ENCODE results near the gene PRPH.
"Not testable (repeated sequence)": the region's sequence is repeated elsewhere in the genome, so short reads cannot be mapped to it uniquely, and the experiment has no call there.

The PRPH gene

DNA sequence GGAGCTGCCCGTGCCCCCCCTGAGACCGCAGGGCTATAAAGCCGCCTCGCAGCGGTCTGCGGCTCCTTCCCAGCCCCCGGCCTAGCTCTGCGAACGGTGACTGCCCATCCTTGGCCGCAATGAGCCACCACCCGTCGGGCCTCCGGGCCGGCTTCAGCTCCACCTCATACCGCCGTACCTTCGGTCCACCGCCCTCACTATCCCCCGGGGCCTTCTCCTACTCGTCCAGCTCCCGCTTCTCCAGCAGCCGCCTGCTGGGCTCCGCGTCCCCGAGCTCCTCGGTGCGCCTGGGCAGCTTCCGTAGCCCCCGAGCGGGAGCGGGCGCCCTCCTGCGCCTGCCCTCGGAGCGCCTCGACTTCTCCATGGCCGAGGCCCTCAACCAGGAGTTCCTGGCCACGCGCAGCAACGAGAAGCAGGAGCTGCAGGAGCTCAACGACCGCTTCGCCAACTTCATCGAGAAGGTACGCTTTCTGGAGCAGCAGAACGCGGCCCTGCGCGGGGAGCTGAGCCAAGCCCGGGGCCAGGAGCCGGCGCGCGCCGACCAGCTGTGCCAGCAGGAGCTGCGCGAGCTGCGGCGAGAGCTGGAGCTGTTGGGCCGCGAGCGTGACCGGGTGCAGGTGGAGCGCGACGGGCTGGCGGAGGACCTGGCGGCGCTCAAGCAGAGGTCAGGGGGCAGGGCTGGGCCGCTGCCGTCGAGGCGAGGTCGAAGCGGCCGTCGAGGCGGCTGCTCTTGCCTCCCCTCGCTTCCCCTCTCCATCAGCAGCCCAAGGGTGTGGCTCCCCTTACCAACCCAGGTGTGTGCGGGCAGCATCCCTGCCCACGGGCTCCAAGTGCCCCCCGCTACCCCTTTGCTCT is at the start of gene PRPH:
PRPH (plus strand) TSS at position 66 of the 855 bp plus-strand sequence; CDS start at position 120, 54 bp downstream.
- no peak within 1 kb of the TSS for H3K27ac ChIP-seq
- no peak for DNase-seq (ENCODE audit: low read depth, low spot score)

DNA sequence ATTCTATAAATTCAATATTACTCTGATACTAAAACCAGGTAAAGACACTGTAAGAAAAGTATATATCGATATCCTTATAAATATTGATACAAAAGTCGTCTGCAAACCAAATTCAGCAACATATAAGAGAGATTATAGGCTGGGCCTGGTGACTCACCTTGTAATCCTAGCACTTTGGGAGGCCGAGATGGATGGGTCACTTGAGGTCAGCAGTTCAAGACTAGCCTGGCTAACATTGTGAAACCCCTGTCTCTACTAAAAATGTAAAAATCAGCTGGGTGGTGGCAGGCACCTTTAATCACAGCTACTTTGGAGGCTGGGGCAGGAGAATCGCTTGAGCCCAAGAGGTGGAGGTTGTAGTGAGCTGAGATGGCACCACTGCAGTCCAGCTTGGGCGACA is 43.6 kb upstream of the PRPH start:
- DNase-seq (ENCODE audit: low read depth, low spot score): no peak
- H3K27ac ChIP-seq: no peak overlapping the region

DNA sequence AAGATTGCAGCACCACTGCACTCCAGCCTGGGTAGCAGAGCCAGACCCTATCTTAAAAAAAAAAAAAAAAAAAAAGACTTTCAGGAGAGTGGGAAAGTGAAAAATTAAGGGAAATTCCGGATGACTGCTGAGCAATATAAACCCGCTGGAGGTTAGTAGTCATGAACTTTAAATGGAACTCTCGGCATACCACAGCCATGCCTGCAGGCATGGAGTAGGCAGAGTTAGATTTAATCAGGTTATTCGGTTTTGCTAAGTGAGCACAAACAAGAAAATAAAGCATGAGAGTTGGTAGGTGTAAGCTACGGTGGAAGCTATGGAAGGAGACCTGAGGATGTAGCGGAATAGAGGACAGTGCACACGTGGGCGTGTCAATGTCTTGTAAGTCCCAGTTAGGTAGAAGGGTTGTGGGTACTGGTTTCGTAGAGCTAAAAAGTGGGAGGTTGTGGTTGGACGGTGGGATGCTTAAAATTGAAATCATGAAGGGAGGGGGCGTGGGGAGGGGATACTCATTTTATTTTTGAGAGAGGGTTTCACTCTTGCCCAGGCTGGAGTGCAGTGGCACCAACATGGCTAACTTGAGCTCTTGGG is 41.8 kb upstream of the PRPH start:
- no peak for DNase-seq (ENCODE audit: low read depth, low spot score)
- no peak overlapping the region for H3K27ac ChIP-seq

DNA sequence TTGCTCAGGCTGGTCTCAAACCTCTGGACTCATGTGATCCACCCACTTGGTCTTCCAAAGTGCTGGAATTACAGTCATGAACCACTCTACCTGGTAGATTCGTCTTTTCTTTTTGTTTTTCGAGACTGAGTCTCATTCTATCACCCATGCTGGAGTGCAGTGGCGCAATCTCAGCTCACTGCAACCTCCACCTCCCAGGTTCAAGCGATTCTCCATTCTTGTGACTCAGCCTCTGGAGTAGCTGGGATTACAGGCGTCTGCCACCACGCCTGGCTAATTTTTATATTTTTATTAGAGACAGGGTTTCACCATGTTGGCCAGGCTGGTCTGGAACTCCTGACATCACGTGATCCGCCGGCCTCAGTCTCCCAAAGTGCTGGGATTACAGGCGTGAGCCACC is 39.5 kb upstream of the PRPH start:
- H3K27ac ChIP-seq; DNase-seq (ENCODE audit: low read depth, low spot score): not testable (repeated sequence)

DNA sequence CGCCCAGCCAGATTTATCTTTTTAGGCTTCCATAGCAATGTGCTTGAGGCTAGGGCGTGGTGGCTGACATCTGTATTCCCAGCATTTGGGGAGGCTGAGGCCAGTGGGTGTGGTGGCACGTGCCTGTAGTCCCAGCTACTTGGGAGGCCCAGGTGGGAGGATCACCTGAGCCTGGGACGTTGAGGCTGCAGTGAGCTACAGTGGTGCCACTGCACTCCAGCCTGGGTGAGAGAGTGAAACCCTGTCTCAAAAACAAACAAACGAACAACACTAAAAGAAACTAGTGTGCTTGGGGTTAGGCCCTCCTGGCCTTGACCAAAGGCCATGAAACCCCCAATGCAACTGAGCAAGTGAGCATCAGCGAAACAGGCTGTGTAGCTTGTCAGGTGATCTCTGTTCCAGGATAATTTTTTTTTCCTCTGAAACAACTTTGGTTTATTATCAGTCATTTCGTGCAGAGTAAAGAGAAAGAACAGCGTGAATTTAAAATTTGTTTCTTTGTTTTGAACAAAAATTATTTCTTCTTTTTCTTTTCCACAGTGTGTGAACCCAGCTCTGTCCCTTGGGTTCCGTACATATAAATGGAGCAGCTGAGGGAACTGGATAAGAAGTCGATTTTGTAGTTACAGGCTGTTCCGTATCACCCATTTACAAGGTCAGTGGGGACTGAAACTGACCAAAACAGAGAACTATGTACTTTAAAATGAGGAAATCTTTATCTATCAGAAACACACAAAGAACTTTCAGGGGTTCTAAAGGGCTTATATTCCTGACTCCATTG is 38.9 kb upstream of the PRPH start:
- H3K27ac ChIP-seq: no peak overlapping the region
- DNase-seq (ENCODE audit: low read depth, low spot score): no peak

DNA sequence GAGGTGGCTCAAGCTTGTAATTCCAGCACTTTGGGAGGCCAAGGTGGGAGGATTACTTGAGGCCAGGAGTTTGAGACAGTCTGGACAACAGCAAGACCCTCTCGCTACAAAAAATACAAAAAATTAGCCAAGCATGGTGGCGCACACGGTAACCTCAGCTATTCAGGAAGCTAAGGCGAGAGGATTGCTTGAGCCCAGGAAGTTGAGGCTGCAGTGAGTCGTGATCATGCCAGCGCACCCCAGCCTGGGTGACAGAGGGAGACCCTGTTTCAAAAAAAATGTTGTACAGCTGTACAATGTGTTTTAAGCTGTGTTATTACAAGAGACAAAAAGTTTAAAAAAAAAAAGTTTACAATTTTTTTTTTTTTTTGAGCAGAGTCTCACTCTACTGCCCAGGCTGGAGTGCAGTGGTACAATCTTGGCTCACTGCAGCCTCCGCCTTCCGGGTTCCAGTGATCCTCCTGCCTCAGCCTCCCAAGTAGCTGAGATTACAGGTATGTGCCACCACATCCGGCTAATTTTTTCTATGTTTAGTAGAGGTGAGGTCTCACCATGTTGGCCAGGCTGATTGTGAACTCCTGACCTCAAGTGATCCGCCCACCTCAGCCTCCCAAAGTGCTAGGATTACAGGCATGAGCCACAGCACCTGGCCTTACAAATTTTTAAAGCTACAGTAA is 37.3 kb upstream of the PRPH start:
- not testable (repeated sequence) for H3K27ac ChIP-seq; DNase-seq (ENCODE audit: low read depth, low spot score)

DNA sequence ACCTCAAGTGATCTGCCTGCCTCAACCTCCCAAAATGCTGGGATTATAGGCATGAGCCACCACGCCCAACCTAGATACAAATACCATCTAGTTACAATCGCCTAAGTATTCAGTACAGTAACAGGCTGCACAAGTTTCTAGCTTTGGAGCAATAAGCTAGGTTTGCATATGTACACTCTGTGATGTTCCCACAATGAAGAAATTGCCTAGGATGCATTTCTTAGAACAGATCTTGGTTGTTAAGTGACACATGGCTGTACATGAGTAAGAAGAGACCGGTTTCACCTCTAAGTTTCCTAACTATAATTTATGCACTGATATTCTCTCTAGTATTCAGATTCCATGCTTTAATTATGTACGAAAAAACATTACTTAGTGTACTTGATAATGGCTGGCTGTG is 35.5 kb upstream of the PRPH start:
- DNase-seq (ENCODE audit: low read depth, low spot score): no peak
- H3K27ac ChIP-seq: peak overlapping the region; percentile 94

DNA sequence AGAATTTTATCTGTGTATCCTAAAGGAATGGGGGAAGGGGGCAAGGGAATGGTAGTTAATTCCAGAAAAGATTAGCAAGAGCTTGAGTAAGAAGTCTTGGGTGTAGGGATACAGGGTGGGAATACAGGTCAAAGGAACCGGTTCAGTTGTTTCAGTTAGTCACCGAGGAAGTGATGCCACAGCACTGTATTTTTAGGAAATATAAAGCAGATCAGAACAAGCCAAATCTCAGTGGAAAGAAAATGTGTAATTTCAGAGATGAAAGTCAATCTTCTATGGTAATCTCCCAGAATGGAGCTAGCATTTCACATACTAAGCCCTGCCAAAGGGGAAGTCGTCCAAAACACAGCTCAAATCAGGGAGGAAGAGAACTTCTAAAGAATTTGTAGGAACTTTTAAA is 34.8 kb upstream of the PRPH start:
- H3K27ac ChIP-seq: peak overlapping the region; percentile 94
- DNase-seq (ENCODE audit: low read depth, low spot score): no peak

DNA sequence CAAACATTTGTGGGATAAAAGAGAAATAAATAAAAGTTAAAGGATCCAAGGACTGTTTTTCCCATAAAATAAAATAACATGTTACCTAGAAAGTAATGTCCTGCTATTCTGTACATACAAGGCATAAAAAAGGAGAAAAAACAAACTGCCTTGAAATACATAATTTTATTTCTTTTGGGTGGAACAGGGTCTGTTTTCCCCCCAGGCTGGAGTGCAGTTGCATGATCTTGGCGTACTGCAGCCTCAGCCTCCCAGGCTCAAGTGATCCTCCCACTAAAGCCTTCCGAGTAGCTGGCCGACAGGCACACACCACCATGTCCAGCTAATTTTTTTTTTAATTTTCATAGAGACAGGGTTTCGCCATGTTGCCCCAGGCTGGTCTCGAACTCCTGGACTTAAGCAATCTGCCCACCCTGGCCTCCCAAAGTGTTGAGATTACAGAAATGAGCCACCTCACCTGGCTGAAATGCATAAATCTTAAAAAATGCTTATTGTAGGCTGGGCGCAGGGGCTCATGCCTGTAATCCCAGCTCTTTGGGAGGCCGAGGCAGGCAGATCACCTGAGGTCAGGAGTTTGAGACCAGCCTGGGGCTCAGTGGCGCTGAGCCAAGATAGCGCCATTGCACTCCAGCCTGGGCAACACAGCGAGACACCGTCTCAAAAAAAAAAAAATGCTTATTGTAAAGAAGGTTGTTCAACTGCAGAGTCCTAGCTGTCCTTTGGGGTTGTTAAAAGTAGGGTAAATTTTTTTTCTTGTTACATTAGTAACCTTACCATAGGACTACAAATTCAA is 34.2 kb upstream of the PRPH start:
- peak overlapping the region; percentile 94 for H3K27ac ChIP-seq
- no peak for DNase-seq (ENCODE audit: low read depth, low spot score)

DNA sequence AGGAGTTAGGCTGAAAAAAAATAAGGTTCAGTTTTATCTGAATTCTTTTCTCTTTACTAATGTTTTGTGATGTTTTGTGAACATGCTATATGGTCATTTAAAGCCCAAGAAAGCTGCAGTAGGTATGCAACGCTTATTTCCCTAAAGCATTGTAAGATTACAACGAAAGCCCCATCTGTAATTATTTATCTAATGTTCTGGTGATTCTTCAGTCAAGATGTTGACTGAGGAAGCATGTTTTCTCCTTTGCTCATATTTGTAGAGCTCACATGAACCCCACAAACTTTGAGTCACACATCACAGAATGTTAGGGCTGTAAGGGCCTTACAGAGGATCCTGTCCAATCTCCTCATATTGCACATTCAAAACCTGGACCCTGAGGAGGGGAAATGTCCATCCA is 33.2 kb upstream of the PRPH start:
- H3K27ac ChIP-seq: peak overlapping the region; percentile 94
- no peak for DNase-seq (ENCODE audit: low read depth, low spot score)

DNA sequence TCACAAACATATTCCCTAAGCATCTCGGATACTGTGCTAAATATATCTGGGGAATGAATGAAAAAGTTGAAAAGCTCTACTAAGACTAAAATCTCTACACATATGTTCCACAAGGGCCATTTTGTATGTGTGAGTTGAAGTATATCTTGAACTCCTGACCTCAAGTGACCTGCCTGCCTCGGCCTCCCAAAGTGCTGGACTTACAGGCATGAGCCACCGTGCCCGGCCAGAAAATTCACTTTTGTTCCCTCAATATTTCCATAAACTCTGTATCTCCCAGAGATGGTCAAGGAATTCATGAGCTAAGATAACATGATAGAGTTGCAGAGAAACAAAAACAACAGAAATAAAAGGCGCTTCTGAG is 31.6 kb upstream of the PRPH start:
- DNase-seq (ENCODE audit: low read depth, low spot score): no peak
- H3K27ac ChIP-seq: peak overlapping the region; percentile 100

DNA sequence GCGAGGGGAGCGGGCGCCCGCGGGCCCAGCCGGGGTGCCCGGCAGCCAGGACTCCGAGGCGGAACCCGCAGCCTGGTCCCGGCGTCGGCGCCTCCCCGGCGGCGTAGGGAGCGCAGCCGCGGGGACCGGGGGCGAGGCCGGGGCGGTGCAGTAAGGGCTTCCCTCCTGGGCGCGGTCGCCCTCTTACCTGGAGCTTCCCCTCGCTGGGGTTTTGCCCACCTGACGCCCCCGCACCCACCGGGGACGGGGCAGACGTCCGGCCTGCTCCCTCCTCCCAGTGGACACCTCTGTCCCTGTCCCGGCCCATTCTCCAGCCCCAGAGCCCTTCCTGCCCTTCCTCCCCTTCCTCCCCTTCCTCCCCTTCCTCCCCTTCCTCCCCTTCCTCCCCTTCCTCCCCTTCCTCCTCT is 30.5 kb upstream of the PRPH start:
- H3K27ac ChIP-seq: peak overlapping the region; percentile 100
- no peak for DNase-seq (ENCODE audit: low read depth, low spot score)

DNA sequence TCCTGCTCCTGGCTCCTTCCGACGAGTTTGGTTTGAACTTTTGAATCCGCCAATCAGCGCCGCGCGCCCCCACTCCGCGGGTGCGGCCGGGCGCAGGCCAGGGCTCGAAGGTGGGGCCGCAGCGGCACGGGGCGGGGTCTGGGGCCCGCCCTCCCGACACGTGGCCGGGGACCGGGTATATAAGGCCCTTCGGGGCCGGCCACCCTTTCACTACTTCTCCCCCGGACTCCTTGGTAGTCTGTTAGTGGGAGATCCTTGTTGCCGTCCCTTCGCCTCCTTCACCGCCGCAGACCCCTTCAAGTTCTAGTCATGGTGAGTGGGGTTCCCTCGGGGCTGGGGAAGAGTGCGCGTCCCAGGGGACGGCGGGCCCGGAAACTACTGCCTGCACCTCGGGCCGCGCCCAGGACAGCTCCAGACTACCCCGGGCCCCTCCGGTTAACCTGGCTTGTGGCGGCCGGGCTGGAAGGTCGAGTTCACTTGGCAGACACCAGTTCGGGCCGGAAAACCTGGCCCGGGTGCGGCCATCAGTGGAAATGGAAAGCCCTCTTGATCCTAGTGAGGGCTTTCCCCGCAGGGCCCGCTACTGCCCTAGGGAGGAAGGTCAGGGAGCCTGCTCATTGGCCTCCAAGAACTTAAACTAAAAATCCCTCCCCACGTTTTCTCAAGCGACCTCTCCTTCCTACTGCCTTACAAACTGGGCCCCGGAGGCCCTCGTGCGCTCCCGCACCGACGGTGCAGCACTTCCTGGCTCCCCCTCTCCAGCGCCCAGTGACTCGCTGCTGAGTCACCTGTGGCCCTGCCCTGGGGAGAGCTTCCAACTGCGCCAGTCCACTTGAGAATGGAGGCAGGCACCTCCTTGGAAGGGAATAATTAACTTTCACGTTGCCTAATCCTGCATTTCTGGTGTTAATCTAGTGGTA is 29.8 kb upstream of the PRPH start, which contains the start of gene TUBA1C:
TUBA1C (plus strand) TSS at position 210 of the 920 bp plus-strand sequence; CDS start at position 310, 100 bp downstream.
- peak; percentile 85 for DNase-seq (ENCODE audit: low read depth, low spot score)
- peak within 1 kb of the TSS; percentile 100 for H3K27ac ChIP-seq

DNA sequence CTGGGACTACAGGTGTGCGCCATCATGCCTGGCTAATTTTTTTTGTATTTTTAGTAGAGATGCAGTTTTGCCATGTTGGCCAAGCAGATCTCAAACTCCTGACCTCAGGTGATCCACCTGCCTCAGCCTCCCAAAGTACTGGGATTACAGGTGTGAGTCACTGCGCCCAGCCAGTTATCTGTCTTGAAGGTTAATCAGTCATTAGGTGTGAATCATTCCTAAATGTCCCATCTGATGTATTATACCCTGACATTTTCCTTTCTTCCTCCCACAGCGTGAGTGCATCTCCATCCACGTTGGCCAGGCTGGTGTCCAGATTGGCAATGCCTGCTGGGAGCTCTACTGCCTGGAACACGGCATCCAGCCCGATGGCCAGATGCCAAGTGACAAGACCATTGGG is 25.8 kb upstream of the PRPH start:
- peak overlapping the region; percentile 100 for H3K27ac ChIP-seq
- DNase-seq (ENCODE audit: low read depth, low spot score): not testable (repeated sequence)

DNA sequence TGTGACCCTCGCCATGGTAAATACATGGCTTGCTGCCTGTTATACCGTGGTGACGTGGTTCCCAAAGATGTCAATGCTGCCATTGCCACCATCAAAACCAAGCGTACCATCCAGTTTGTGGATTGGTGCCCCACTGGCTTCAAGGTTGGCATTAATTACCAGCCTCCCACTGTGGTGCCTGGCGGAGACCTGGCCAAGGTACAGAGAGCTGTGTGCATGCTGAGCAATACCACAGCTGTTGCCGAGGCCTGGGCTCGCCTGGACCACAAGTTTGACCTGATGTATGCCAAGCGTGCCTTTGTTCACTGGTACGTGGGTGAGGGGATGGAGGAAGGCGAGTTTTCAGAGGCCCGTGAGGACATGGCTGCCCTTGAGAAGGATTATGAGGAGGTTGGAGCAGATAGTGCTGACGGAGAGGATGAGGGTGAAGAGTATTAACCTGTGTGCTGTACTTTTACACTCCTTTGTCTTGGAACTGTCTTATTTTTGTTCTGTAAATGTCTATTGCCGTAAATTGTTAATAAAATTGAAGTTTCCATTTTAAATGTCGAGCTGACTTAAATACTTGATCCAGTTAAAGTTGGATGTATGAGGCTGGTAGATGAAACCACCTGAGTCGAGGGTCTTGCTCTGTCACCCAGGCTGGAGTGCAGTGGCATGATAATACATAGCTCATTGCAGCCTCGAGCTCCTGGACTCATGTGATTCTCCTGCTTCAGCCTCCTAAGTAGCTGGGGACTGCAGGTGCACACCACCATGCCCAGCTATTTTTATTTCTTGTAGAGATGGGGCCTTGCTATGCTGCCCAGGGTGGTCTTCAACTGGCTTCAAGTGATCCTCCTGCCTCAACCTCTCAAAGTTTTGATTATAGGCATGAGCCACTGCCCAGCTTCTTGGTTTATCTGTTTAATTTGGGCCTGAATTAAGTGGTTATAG is 21.9 kb upstream of the PRPH start:
- H3K27ac ChIP-seq: no peak overlapping the region
- no peak for DNase-seq (ENCODE audit: low read depth, low spot score)

DNA sequence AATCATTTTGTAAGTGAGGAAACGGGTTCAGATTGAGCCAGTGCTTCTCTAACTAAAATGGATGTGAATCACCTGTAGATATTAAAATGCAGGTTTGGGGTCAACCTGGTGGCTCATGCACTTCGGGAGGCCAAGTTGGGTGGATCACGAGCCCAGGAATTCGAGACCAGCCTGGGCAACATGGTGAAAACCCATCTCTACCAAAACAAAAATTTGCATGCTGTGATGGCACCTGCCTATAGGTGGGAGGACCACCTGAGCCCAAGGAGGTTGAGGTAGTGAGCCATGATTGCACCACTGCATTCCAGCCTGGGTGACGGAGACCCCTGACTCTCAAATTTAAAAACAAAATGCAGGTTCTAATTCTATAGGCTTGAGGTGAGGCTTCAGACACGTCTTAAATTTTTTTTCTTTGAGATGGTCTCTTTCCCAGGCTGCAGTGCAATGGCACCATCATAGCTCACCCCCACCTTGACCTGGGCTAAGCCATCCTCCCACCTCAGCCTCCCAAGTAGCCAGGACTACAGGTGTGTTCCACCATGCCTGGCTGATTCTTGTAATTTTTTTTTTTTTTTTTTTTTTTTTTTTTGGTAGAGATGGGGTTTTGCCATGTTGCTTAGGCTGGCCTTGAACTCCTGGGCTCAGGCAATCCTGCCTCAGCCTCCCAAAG is 21.1 kb upstream of the PRPH start:
- no peak for DNase-seq (ENCODE audit: low read depth, low spot score)
- H3K27ac ChIP-seq: no peak overlapping the region
